GM18526 (cell line): ENCODE results near the gene SEPTIN10.

Experiments
- POLR2A ChIP-seq: IDR thresholded peaks from 3 replicates; pipeline ENCODE4 v1.6.1; 2011; ENCODE audit not compliant: insufficient read length; ENCODE audit errors: extremely low read depth

The SEPTIN10 gene

DNA sequence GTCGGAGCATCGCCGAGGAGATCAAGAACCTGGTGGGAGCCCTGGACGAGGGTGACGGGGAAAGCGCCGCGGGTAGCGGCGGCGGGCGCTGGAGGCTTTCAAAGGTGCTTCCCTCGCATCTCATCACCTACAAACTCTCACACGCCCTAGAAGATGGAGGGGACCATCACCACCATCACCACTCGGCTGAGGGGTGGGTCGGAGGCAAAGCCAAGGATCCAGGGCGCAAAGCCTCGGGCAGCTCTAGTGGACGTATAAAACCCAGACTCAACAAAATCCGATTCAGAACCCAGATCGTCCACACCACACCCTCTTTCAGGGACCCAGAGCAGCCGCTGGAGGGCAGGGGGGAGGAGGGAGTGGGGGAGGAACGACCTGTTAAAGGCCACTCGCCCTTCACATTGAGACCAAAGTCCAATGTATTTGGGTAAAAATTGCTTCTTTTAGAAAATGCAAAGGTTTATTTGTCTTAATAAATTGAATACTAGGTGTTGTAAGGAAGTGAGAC, 1.9 kb upstream of the SEPTIN10 start:
- TF ChIP-seq POLR2A, result no peak

DNA sequence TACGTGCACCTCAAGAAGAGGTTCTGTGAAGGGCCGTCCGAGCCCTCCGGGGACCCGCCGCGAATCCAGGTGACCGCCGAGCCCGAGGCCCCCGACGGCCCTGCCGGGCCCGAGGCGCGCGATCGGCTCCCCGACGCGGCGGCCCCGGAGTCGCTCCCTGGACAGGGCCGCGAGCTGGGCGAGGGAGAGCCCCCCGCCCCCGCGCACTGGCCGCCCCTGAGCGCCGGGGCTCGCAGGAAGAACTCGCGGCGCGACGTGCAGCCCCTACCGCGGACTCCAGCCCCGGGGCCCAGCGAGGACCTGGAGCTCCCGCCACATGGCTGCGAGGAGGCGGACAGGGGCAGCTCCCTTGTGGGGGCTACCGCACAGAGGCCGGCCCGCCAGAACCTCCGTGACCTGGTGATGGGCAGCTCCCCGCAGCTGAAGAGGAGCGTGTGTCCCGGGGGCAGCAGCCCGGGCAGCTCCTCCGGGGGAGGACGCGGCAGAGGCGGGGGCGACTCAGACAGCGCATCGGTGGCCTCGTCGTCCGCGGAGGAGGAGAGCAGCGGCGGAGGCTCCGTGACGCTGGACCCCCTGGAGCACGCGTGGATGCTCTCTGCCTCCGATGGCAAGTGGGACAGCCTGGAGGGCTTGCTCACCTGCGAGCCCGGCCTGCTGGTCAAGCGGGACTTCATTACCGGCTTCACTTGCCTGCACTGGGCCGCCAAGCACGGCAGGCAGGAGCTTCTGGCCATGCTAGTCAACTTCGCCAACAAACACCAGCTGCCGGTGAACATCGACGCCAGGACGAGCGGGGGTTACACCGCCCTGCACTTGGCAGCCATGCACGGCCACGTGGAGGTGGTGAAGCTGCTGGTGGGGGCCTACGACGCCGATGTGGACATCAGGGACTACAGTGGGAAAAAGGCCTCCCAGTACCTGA, 1.2 kb upstream of the SEPTIN10 start:
- TF ChIP-seq POLR2A, result no peak

DNA sequence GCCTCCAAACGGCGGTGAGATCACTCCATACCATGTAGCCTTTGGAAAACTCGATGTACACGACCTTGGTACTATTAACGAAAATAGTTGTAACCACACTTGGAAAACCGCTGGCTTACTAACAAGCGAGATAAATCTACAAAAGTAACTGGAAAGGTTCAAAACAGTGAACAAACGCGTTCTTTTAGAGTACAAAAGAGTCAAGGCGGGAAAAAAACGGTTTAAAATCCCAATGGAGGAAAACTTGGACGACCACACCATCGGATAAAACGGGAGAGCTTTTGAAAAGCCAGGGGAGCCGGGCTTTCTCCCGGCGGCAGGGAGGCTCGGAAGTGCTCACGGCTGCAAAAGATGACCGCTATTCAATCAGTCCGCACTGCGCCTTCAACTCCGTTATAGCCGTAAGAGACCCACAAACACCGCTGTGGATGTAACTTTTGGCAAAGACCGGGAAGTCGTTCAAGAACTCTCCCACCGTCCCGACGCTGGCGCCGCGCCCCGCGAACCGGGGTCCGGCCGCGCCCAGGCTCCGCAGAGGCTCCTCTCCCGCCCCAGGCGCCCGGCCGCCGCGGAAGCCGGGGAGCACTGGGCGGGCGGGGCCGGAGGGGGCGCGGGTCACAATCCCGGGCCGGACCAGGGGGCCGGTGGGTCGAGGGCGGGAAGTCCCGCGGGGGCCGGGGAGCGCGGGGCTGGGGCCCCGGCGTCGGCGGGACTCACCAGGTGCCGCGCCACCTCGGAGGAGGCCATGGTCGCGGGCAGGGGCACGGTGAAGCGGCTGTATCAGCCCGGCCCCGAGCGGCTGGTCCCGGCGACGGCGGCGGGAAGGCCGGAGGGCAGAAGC, 465 bp downstream of the SEPTIN10 start:
- TF ChIP-seq POLR2A, result peak; percentile 22

DNA sequence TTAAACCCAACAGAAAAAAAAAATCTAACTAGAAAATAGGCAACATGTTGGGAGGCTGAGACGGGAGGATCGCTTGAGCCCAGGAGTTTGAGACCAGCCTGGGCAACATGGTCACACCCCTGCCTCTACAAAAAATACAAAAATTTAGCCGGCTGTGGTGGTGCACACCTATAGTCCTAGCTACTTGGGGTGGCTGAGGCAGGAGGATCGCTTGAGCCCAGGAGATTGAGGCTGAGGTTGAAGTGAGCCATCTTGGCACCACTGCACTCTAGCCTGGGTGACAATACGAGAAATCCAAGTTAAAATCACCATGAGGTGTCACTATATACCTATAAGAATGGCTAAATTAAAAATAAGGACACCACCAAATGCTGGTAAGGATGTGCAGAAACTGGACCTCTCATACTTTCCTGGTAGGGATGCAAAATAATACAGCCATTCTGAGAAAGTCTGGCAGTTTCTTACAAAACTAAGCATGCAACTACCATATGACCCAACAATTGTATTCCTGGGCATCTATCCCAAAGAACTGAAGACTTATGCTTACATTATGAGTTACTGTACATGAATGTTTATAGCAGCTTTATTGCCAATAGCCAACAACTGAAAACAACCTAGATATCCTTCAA, 2.2 kb downstream of the SEPTIN10 start:
- TF ChIP-seq POLR2A, result no peak

DNA sequence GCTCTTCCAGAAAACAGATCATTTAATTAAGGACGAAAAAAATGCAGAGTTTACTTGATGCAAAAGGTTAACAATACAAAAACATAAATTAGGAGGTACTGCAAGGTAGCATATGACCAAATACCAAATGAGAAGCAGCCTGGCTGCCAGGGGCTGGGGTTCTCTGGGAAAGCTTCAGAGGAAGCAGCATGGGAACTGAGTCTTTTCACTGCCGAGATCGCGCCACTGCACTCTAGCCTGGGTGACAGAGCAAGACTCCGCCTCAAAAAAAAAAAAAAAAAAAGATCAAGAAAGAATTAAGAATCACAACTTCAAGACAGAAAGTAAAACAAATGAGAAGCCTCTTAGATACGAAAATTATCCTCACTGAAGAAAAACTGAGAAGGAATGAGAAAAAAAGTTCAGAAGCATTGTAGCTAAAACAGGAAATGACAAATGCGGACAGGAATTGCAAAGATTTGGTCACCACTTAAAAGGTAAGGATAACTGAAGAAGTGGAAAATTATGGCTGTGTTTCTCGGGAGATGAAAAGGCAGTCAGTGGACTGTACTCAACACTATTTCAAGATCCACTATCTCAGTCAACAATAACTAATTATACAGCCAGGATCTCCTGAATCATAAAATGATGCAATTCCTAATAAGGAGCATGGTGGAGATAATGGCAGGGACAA, 4.3 kb downstream of the SEPTIN10 start:
- no peak for TF ChIP-seq POLR2A

DNA sequence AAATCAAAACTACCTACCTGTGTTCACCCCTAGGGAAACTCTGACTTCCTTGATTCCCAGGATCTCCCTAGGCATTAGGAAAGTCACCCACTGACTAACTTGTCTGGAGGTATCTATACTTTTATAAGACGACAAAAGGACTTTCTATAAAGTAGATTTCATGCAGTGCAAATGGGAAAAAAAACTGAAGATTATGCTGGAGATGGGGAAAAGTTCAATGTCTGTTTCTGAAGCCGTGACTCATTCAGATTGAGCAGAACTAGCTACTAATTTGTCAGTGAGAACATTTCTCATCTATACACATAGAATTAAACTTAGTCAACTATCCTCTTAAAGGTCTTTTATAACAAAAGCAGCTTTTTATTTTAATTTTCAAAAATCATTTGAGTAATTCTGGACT, 6.0 kb downstream of the SEPTIN10 start:
- TF ChIP-seq POLR2A, result no peak

DNA sequence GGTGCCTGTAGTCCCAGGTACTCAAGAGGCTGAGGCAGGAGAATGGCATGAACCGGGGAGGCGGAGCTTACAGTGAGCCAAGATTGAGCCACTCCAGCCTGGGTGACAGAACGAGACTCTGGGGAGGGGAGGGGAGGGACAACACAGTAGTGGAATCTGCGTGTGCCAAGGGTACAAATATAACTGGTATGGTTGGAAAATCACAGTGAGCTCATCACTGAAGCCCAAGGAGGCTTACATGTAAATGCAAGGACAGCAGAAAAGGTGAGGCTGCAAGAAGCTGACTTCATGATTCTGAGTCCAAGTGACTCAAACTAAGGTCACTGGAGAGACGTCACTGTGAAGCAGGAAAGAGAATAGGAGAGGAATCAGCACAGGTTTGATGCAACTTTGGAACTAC, 9.2 kb downstream of the SEPTIN10 start:
- no peak for TF ChIP-seq POLR2A

GRCh38 chr2:109602617-109603188, 11.1 kb downstream of the SEPTIN10 start:
- no peak for TF ChIP-seq POLR2A

GRCh38 chr2:109601783-109602182, 12.0 kb downstream of the SEPTIN10 start:
- TF ChIP-seq POLR2A, result no peak

DNA sequence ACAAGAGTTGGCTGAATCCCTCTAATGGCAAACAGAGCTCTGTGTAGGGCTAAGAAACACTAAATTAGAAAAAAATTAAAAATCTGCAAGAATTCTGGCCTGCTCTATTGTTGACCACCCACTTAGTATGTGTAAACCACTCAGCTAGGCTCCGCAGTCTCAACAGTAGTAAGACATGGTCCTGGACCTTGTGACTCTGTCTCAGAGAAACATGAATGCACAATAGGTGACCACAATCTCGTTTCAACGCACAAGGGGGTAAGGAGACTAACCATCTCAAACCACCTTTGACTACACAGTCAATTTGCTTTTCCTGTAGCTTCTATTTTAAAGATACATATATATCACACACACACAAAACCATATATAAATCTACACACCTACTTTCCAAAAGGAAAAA, 16.5 kb downstream of the SEPTIN10 start:
- TF ChIP-seq POLR2A, result no peak

DNA sequence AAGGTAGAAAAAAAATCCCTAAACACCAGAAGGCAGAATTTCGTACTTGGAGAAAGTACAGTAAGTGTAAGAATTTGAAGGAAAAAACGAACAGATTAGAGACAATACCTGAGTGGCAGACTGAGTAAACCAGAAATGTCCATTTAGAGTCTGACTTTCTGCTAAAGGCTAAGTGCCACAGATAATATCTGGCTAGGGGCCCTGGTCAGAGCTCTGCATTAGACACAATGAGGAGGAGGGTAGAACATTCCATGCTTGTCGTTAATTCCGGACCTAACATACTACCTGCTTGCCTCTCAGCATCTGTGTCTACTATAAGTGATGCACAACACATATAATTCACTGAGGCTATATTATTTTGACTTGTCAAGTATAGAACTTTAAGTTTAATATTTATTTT, 18.1 kb downstream of the SEPTIN10 start:
- TF ChIP-seq POLR2A, result no peak

DNA sequence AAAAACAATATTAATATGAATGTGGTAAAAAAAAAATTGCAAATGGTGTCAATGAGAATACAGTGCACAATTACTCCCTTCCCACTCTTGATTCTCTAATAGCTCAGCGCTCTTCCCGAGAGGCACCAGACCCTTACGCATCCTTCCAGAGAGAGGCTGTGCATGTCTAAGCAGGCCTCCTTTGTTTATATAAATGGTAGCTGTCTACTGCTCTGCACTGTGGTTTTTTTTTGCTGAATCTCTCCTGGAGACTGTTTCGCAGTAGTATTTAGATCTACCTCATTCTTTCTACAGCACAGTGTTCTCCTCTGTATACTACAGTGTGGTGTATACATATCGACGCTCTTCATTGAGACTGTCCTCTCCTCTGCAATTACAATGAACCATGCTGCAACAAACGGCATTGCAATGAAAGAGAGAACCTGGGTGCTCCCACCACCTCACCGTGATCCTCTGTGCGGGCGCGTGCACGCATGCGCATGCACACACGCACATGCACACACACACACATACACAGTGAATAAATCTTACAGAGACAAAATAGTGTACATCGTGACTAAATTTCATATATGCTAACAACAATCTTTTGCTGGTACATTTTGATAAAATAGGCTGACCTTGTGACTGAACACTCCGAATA, 19.4 kb downstream of the SEPTIN10 start:
- TF ChIP-seq POLR2A, result no peak

DNA sequence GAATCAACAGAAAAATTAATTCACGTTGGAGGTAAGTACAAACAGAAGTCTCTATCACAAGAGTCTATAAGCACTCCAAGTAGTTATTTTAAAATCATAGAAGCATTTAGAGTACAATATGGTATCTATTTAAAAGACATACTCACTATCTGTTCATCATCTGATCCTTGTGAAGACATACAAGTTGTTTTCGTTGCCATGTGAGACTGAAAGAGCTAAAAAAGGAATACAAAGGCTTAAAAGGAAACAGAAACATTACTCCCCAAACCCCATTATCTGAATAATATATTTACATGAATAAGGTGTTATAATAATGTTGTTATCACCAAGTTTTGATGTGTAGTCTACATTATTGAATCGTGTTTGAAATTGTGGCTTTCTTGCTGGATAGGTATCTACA, 20.9 kb downstream of the SEPTIN10 start:
- TF ChIP-seq POLR2A, result no peak

DNA sequence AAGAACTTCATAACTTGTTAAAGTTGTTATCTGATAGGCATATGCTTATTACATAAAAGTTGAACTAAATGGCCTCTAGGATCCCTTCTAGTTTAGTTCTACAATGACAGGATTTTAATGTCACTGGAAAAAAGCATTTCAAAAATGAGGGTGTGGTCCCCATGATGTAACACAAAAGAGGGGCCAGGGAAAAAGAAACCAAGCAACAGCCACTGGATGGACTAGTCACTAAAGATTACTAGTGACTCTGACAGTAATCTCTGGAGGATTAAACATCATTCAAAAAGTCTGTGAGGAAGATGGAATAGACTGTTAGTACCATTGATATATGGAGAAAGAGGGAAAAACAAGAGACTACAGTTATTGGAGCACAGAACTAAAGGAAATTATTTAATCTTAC, 22.6 kb downstream of the SEPTIN10 start:
- TF ChIP-seq POLR2A, result no peak
